C4-2B (cell line): ENCODE measurements around the gene CDYL.

Experiments
- H3K27ac ChIP-seq: fragments of 450-650 bp; 2 replicates; pipeline ENCODE4 v1.5.1; 2017
- ZFX ChIP-seq: fragments of 450-650 bp; IDR thresholded peaks from 2 replicates; pipeline ENCODE4 v1.6.1; 2017
- TF ChIP-seq, protein P1 (sequence below): fragments of 450-650 bp; conservative IDR thresholded peaks from 2 replicates; pipeline ENCODE4 v1.5.1; 2017; ENCODE audit warnings: mild to moderate bottlenecking

Gene CDYL

DNA sequence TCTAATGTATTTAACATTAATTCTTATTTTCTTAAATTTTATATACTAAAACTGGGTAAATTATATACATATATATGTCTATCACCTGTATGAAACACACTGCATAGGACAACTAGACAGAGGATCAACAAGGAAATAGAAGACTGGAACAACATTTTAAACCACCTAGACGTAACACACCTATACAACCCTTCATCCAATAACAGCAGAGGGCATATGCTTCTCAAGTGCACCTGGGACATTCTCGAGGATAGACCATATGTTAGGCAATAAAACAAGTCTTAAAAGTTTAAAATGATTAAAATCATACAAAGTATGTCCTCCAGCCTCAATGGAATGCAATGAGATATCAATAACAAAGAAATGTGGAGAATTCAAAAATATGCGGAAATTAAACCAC, 182.4 kb downstream of the CDYL start:
- TF ChIP-seq ZFX: no peak
- TF ChIP-seq, protein P1, sequence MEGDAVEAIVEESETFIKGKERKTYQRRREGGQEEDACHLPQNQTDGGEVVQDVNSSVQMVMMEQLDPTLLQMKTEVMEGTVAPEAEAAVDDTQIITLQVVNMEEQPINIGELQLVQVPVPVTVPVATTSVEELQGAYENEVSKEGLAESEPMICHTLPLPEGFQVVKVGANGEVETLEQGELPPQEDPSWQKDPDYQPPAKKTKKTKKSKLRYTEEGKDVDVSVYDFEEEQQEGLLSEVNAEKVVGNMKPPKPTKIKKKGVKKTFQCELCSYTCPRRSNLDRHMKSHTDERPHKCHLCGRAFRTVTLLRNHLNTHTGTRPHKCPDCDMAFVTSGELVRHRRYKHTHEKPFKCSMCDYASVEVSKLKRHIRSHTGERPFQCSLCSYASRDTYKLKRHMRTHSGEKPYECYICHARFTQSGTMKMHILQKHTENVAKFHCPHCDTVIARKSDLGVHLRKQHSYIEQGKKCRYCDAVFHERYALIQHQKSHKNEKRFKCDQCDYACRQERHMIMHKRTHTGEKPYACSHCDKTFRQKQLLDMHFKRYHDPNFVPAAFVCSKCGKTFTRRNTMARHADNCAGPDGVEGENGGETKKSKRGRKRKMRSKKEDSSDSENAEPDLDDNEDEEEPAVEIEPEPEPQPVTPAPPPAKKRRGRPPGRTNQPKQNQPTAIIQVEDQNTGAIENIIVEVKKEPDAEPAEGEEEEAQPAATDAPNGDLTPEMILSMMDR: no peak
- H3K27ac ChIP-seq: no peak overlapping the region

DNA sequence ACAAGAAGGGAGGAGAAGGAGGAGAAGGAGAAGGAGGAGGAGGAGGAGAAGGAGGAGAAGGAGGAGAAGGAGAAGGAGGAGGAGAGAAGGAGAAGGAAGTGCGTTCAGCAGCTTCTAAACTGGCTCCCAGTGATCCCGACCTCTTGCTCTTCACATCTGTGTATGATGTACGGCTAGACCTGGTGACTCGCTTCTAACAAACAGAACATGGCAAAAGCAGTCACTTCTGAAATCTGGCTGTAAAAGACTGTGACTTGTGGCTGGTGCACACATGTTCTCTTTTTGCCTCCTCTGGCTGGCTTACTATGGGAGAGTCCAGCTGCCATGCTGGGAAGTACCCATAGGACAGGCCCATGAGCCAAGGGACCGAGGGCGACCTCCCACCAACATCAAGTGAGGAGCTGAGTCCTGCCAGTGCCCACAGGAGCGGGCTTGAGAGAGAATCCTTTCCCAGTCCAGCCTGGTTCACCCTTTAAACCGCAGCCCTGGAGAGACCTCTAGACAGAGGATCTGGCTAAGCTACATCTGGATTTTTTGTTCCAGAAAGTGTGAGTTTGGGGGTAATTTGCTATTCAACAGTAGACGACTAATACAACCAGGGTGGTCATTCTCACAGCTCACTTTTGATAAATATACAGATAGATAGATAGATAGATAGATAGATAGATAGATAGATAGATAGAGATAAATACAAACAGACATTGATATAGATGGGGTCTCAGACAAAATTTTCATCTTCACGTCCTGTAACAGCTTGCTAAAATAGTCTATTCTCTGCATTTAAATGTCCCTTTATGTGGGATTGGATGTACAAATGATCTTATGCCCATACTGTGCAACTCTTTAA, 185.3 kb downstream of the CDYL start:
- no peak overlapping the region for H3K27ac ChIP-seq
- TF ChIP-seq, protein P1: no peak
- no peak for TF ChIP-seq ZFX

DNA sequence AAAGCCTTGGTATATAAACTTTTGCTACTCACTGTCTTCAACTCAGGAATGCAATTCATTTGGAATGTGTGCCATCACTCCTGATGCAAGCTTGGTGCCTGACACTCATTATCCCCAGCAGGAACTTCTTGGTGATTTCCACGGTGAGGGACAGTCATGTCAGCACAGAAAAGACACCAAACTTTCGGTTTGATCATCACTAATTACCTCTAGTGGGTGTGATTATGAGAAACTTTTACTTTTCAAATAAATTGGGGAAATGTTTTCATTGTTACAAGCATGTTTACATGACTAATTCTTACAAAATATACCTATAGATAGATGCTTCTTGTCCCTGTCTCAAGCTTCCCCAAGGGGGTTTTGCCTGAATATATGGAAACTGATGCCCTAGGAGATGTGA, 186.7 kb downstream of the CDYL start:
- no peak overlapping the region for H3K27ac ChIP-seq
- TF ChIP-seq, protein P1: no peak

DNA sequence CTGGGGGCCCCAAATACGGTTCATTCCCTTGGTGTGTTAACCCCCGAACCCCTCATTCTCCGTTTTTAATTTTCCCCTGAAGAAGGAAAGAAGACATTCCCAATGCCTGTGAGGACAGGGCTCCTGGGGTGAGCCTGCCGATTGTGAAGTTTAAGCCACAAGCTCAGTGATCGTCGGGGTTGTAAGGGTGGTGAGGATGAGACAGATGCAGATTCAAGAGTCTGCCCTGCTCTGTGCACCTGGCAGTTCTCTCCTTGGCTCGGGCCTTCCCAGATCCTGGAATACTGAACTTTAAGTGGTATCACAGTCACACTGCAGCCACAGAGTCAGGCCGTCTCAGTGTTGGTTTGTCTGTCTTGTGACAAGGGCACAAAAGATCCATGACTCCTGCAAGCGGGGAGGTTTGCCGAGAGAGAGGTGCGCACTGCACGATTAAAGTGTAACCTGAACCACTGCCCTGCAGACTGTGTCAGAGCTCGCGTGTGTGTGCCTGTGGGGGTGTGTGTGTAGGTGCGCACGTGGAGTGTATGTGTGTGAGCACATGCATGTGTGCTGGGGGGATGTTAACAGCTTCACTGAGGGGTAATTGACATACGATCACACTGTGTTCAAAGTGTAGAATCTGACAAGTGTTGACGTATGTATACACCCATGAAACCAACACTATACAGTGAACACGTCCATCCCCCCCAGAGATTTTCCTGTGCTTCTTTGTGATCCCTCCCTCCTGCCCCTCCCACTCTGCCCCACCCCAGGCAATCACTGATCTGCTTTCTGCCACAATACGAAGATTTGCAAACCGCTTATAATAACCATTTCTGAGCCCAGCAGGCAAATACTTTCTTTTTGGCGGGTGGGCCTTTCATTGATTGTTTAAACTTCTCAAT, 188.7 kb downstream of the CDYL start:
- no peak for TF ChIP-seq ZFX
- TF ChIP-seq, protein P1: no peak
- no peak overlapping the region for H3K27ac ChIP-seq

DNA sequence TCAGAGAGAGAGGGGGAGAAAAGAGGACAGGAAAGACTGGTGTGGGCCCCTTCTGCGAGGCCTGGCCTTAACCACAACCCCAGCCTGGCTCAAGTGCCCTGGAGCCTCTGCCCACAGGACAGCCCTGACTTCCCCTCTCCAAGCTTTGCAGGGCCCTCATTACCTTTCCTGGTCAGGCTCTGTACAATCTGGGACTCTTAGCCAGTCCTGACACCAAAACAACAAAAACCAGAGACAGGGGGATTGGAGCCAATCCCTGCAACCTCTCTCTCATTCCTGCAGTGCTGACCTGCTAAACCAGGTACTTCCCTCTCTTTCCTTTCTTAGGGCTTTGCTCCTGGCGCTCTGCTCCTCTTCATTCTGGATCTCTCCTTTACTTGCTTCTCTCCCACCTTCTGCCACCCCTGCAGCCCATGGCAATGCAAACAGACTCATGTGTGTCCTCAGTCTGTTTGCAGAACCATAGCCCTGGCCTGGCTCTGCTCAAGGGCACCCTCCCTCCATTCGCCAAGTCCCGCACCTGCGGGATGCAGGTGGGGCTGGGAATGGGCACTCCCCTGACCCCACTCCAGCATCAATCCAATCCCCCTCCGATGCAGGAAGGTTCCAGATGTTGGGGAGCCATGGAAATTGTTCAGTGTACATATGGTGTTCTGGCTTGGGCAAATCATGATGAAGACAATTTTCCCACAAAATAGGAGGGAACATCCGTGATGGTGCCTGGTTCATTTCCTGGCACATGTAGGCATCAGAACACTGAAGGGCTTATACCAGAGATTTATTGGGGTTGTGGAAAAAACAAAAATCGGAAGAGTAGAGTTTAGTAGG, 189.6 kb downstream of the CDYL start:
- no peak overlapping the region for H3K27ac ChIP-seq
- TF ChIP-seq, protein P1: no peak
- no peak for TF ChIP-seq ZFX

DNA sequence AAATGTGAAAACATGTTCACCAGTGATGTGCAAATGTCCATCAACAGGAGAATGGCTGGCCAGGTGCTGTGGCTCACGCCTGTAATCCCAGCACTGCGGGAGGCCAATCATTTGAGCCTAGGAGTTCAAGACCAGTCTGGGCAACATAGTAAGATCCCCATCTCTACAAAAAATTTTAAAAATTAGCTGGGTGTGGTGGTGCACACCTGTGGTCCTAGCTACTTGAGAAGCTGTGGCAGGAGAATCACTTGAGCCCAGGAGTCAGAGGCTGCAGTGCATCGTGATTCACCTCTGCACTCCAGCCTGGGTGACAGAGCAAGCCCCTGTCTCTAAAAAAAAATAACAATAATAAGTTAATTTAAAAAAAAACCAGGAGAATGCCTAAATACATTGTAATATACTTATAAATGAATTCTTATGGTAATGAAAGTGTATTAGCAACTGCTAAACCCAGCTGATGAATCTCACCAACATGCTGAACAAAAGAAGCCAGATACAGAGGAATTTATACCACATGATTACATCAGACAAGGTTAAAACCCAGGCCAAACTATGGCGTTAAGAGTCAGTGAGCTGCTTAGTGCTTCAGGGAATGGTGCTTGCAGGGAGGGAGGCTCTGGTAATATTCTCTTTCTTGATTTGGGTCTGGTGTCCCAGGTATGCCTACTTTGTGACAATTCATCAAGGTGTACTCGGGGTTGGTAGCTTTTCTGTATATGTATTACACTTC, 191.3 kb downstream of the CDYL start:
- no peak overlapping the region for H3K27ac ChIP-seq
- no peak for TF ChIP-seq ZFX
- TF ChIP-seq, protein P1: no peak
